ENCODE results near the gene DCHS1.

Gene DCHS1

DNA sequence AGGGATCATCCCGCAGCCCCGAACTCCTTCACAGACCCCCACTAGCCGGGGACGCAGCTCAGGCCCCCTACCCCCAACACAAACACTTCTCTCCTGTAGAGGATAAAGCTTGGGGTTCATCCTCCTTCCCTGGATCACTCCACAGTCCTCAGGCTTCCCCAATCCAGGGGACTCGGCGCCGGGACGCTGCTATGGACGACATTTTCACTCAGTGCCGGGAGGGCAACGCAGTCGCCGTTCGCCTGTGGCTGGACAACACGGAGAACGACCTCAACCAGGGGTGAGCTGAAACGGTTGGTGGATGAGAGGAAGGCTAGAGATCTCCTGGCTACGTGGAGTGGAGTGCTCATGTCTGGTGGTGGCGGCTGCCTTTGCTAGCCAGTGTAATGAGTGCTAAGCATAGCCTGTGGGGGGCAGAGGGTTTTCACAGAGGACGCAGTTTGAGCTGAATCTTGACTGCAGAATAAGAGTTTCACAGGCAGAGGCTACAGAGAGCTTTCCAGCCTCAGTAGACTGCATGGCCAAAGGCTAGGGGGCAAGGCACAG is 51.5 kb downstream of the DCHS1 start:
- Histone ChIP-seq H3K4me3 (ENCODE audit: low read length) (peak overlapping the region; percentile 95), H3K4me2 (ENCODE audit: low read length) (peak overlapping the region; percentile 89), H3K9me3 (ENCODE audit: control insufficient read depth, insufficient read depth, low read length) (no peaks in the 10 kb centered on the region), H3K36me3 (ENCODE audit: control insufficient read depth, low read length) (peaks cover 75% of the 10 kb centered on the region), H3K4me1 (ENCODE audit: control insufficient read depth, low read length) (peaks cover 49% of the 10 kb centered on the region), H3K9me2 (replicated peaks; ENCODE audit: control insufficient read depth, low read length) (no peaks in the 10 kb centered on the region), H3K79me2 (ENCODE audit: control insufficient read depth, low read length) (peaks cover 84% of the 10 kb centered on the region), H3K27me3 (ENCODE audit: control insufficient read depth, low read length) (no peaks in the 10 kb centered on the region), H4K20me1 (ENCODE audit: control insufficient read depth, insufficient read depth, low read depth, low read length) (peaks cover 11% of the 10 kb centered on the region), H3K27ac (ENCODE audit: low read depth, low read length) (peak overlapping the region; percentile 47), H3F3A (ENCODE audit: control insufficient read depth, insufficient read depth) (peaks cover 12% of the 10 kb centered on the region; the same call in 1 of the 2 replicates)
- TF ChIP-seq, protein P1, sequence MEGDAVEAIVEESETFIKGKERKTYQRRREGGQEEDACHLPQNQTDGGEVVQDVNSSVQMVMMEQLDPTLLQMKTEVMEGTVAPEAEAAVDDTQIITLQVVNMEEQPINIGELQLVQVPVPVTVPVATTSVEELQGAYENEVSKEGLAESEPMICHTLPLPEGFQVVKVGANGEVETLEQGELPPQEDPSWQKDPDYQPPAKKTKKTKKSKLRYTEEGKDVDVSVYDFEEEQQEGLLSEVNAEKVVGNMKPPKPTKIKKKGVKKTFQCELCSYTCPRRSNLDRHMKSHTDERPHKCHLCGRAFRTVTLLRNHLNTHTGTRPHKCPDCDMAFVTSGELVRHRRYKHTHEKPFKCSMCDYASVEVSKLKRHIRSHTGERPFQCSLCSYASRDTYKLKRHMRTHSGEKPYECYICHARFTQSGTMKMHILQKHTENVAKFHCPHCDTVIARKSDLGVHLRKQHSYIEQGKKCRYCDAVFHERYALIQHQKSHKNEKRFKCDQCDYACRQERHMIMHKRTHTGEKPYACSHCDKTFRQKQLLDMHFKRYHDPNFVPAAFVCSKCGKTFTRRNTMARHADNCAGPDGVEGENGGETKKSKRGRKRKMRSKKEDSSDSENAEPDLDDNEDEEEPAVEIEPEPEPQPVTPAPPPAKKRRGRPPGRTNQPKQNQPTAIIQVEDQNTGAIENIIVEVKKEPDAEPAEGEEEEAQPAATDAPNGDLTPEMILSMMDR (IDR thresholded peaks at IDR 0.05; ENCODE audit: low read depth, low read length, poor library complexity, severe bottlenecking), result peak; percentile 16
- TF ChIP-seq EZH2phosphoT487 (IDR thresholded peaks at IDR 0.05; ENCODE audit: borderline replicate concordance, low read length), result no peak

DNA sequence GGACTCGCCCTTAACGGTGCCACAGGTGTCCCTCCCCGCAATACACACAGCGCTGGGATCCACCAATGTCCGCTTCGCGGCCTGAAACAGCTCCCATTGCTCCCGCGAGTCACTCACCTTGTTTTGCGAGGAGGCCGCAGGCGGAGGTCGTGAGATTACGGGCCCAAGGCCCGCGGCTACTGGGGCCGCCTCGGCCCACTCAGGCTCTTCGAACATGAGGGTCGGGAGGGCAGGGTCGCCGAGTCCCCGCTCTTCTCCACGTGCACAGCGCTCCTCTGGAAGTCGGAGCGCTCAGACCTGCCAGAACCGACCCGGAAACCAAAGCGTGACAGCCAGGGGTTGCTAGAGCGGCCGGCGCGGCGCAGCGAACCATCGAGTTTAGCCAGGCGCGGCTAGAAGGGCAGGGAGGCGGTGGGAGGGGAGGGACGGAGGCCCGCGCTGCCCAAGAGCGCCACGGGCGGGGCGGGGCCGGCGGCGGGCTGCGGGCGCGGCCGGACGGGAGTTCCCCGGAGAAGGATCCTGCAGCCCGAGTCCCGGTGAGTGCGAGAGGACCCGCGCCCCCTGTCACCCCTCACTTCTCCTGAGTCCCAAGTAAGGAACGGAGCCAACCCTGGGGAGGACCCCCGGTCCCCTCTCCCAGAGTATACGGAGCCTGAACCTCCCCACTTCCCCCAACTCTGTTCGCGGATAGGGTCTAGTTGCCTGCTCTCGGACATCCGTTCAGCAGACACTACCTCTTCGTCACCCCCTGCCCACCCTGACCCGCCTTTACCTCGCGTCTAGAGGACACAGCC is 52.1 kb downstream of the DCHS1 start, which contains the start of the genes ILK and RRP8:
Gene ILK, plus strand, starts transcription at position 488 of the 794 bp plus-strand sequence. CDS start 498 bp downstream, outside the sequence.
Gene RRP8, minus strand, starts transcription at position 330 of the 794 bp plus-strand sequence. Its CDS starts 114 bp downstream, at position 216.
- no peaks in the 10 kb centered on the region for H3K9me2 ChIP-seq (replicated peaks; ENCODE audit: control insufficient read depth, low read length)
- peak within 1 kb of the TSS; percentile 47 for H3K27ac ChIP-seq (ENCODE audit: low read depth, low read length)
- H3K36me3 ChIP-seq (ENCODE audit: control insufficient read depth, low read length), result peaks cover 75% of the 10 kb centered on the region
- H4K20me1 ChIP-seq (ENCODE audit: control insufficient read depth, insufficient read depth, low read depth, low read length), result peaks cover 14% of the 10 kb centered on the region
- peaks cover 91% of the 10 kb centered on the region for H3K79me2 ChIP-seq (ENCODE audit: control insufficient read depth, low read length)
- peaks cover 49% of the 10 kb centered on the region for H3K4me1 ChIP-seq (ENCODE audit: control insufficient read depth, low read length)
- H3K27me3 ChIP-seq (ENCODE audit: control insufficient read depth, low read length), result no peaks in the 10 kb centered on the region
- H3K4me2 ChIP-seq (ENCODE audit: low read length), result peak within 1 kb of the TSS; percentile 89
- H3K9me3 ChIP-seq (ENCODE audit: control insufficient read depth, insufficient read depth, low read length), result no peaks in the 10 kb centered on the region
- no peak for TF ChIP-seq EZH2phosphoT487 (IDR thresholded peaks at IDR 0.05; ENCODE audit: borderline replicate concordance, low read length)
- TF ChIP-seq, protein P1 (IDR thresholded peaks at IDR 0.05; ENCODE audit: low read depth, low read length, poor library complexity, severe bottlenecking), result peak; percentile 27
- H3F3A ChIP-seq (ENCODE audit: control insufficient read depth, insufficient read depth), result peaks cover 12% of the 10 kb centered on the region; the same call in 1 of the 2 replicates
- peak within 1 kb of the TSS; percentile 95 for H3K4me3 ChIP-seq (ENCODE audit: low read length)

DNA sequence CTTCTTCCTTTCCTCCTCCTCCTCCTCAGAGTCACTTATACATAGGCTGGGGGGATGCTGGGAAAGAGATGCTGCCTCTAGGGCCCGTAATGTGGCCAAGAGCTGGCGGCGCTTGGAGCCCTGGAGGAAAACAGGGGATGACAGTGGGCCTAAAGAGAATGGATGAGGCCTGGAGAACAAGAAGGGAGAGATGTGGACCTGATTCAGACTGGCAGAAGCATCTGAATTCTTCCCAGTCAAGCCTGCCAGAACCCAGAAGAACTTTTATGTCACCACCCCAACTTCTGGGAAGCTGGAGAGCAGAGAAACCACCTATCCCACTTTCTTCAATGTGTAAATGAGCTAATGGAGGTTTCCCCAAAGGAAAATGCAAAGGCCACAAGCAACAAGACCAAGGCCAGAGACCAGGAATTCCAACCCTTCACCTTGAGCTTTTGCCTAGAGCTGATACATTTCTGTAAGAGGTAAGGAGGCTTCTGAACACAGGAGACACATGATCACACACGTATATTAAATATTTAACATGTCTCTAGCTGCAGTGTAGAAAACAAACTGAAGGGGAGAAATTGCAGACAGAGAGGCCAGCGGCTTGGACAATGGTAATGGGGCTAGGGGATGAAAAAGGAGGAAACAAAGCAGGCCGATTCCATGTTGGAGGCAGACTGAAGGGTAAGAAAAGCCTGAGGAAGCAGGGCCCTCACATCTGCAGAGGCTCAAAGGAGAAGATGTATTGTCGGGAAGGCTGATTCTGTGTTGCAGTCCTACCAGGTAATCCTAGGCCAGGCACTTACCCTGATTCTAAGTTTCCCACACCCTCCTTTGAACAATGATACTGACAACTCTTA is 53.3 kb downstream of the DCHS1 start:
- Histone ChIP-seq H3K4me3 (ENCODE audit: low read length) (peak overlapping the region; percentile 95), H4K20me1 (ENCODE audit: control insufficient read depth, insufficient read depth, low read depth, low read length) (peaks cover 14% of the 10 kb centered on the region), H3K27ac (ENCODE audit: low read depth, low read length) (peak overlapping the region; percentile 47), H3F3A (ENCODE audit: control insufficient read depth, insufficient read depth) (peaks cover 10% of the 10 kb centered on the region; the same call in 1 of the 2 replicates), H3K9me2 (replicated peaks; ENCODE audit: control insufficient read depth, low read length) (no peaks in the 10 kb centered on the region), H3K27me3 (ENCODE audit: control insufficient read depth, low read length) (no peaks in the 10 kb centered on the region), H3K4me2 (ENCODE audit: low read length) (peak overlapping the region; percentile 89), H3K4me1 (ENCODE audit: control insufficient read depth, low read length) (peaks cover 41% of the 10 kb centered on the region), H3K9me3 (ENCODE audit: control insufficient read depth, insufficient read depth, low read length) (no peaks in the 10 kb centered on the region), H3K79me2 (ENCODE audit: control insufficient read depth, low read length) (peaks cover 92% of the 10 kb centered on the region), H3K36me3 (ENCODE audit: control insufficient read depth, low read length) (peaks cover 71% of the 10 kb centered on the region)
- TF ChIP-seq, protein P1 (IDR thresholded peaks at IDR 0.05; ENCODE audit: low read depth, low read length, poor library complexity, severe bottlenecking), result no peak
- no peak for TF ChIP-seq EZH2phosphoT487 (IDR thresholded peaks at IDR 0.05; ENCODE audit: borderline replicate concordance, low read length)

Data from DOHH2 (cell line).